Right lobe of liver (tissue), 4 donors: ENCODE measurements around the gene ESPL1.

Experiments
- CTCF ChIP-seq, 4 donors: fragments of 200-600 bp in 3 of 4; fragments of 450-650 bp in 1 of 4; IDR thresholded peaks; one replicate each; pipeline versions ENCODE4 v1.5.1 to v1.8.0; 2016 to 2022; ENCODE audit warnings: antibody characterized with exemption in 4 of 4, mild to moderate bottlenecking in 2 of 4
- POLR2A ChIP-seq: fragments of 450-650 bp; IDR thresholded peaks from one replicate; pipeline ENCODE4 v1.6.1; 2017; ENCODE audit warnings: antibody characterized with exemption, mild to moderate bottlenecking
- donor health status: DM: no; HTN: no; CAD: no.
- donor health status: DM: no; HTN: no; CAD: no.
- donor health status: DM: no; HTN: yes; CAD: no.

GRCh38 chr12:53308276-53308675 lies 40.2 kb downstream of the ESPL1 start:
- TF ChIP-seq POLR2A (no peak), CTCF (IDR thresholded peaks at IDR 0.05) (no peak)
